B cell (primary cell): ENCODE measurements around the gene RAD51. TPM values are rescaled to one million over a fixed set of nuclear protein-coding genes. Genes with fewer than 3 reads are reported as not detected.

Experiments used
- ATAC-seq: fragments of 200-7000 bp; cut with Tn5 transposase; one replicate; pipeline ENCODE4 v1.10.0; 2021; ENCODE audit warnings: low read depth, mild to moderate bottlenecking, moderate number of reproducible peaks, moderate library complexity
- CTCF ChIA-PET: fragments of 350-600 bp; sonication (Branson Sonifier 250); formaldehyde crosslinking; loops from one replicate; lab custom pipeline; 2021; ENCODE audit warnings: antibody characterized with exemption, inconsistent platforms; lab: Charles Lee
- POLR2A ChIA-PET: fragments of 350-600 bp; sonication (Branson Sonifier 250); formaldehyde crosslinking; loops from one replicate; lab custom pipeline; 2021; ENCODE audit warnings: antibody characterized with exemption; lab: Charles Lee
- DNase-seq: peaks from one replicate; pipeline ENCODE4 v3.0.0; 2013
- H2AFZ ChIP-seq: 2 replicates; pipeline ENCODE4 v1.6.1; 2012; ENCODE audit warnings: mild to moderate bottlenecking, low read depth, low read length; ENCODE audit not compliant: insufficient read depth, poor library complexity, severe bottlenecking
- H3K27ac ChIP-seq, 2 donors: 1 replicate in 1 of 2; 2 replicates in 1 of 2; pipeline ENCODE4 v1.5.1; 2012 to 2013; ENCODE audit warnings: low read length in 2 of 2, mild to moderate bottlenecking in 2 of 2, moderate library complexity in 1 of 2
- H3K27me3 ChIP-seq, 4 experiments: fragments of 200-600 bp in 1 of 4; sonication (generic) in 1 of 4; replicated peaks in 1 of 4; 1 replicate in 2 of 4; 2 replicates in 2 of 4; pipeline versions ENCODE4 v1.6.1 to v1.7.0; 2013 to 2016; ENCODE audit warnings: low read length in 3 of 4, mild to moderate bottlenecking in 2 of 4, mixed read lengths in 1 of 4, moderate library complexity in 1 of 4; ENCODE audit not compliant: insufficient read depth in 4 of 4, control insufficient read depth in 3 of 4; ENCODE audit errors: control extremely low read depth in 1 of 4
- H3K36me3 ChIP-seq, 2 experiments: replicated peaks in 1 of 2; 1 replicate in 1 of 2; 2 replicates in 1 of 2; pipeline versions ENCODE4 v1.6.1 to v1.7.1; 2013; ENCODE audit warnings: low read length in 1 of 2; ENCODE audit not compliant: insufficient read depth in 2 of 2, control insufficient read depth in 1 of 2; ENCODE audit errors: control extremely low read depth in 1 of 2, extremely low read depth in 1 of 2
- H3K4me1 ChIP-seq, 2 donors: fragments of 200-600 bp in 1 of 2; sonication (generic) in 1 of 2; 1 replicate in 1 of 2; 2 replicates in 1 of 2; pipeline versions ENCODE4 v1.5.1 to v1.6.1; 2013 to 2017; ENCODE audit warnings: low read length in 2 of 2; ENCODE audit not compliant: control insufficient read depth in 2 of 2, insufficient read depth in 2 of 2
- H3K4me2 ChIP-seq: replicated peaks from 2 replicates; pipeline ENCODE3; 2012; ENCODE audit warnings: mild to moderate bottlenecking, low read depth, low read length; ENCODE audit not compliant: poor library complexity, severe bottlenecking
- H3K4me3 ChIP-seq, 5 experiments: fragments of 200-600 bp in 1 of 5; sonication (generic) in 1 of 5; 1 replicate in 3 of 5; 2 replicates in 2 of 5; pipeline versions ENCODE4 v1.5.1 to v1.7.0; 2011 to 2016; ENCODE audit warnings: low read length in 4 of 5, mild to moderate bottlenecking in 4 of 5, low read depth in 2 of 5, control low read depth in 1 of 5, moderate library complexity in 1 of 5; ENCODE audit not compliant: insufficient read depth in 1 of 5; ENCODE audit errors: control extremely low read depth in 1 of 5, extremely low read depth in 1 of 5
- H3K79me2 ChIP-seq: fragments of 200-600 bp; sonication (generic); one replicate; pipeline ENCODE4 v1.6.0; 2016; ENCODE audit warnings: low read length; ENCODE audit not compliant: control insufficient read depth, insufficient read depth
- H3K9ac ChIP-seq: fragments of 200-600 bp; sonication (generic); 2 replicates; pipeline ENCODE4 v1.6.1; 2017; ENCODE audit warnings: mild to moderate bottlenecking, low read length, moderate library complexity
- H3K9me3 ChIP-seq, 3 donors: one replicate each; pipeline versions ENCODE4 v1.6.1 to v1.7.1; 2013; ENCODE audit warnings: low read length in 2 of 3; ENCODE audit not compliant: control insufficient read depth in 2 of 3, insufficient read depth in 1 of 3; ENCODE audit errors: control extremely low read depth in 1 of 3
- H4K20me1 ChIP-seq: 2 replicates; pipeline ENCODE4 v1.6.0; 2012; ENCODE audit warnings: mild to moderate bottlenecking, low read length; ENCODE audit not compliant: insufficient read depth, control insufficient read depth, poor library complexity, severe bottlenecking
- H3K27ac Mint-ChIP-seq: one replicate; pipeline ENCODE4 v1.8.0; 2021; ENCODE audit warnings: mixed read lengths
- H3K27me3 Mint-ChIP-seq: one replicate; pipeline ENCODE4 v1.8.0; 2021; ENCODE audit warnings: mixed read lengths
- H3K4me1 Mint-ChIP-seq: one replicate; pipeline ENCODE4 v1.8.0; 2021; ENCODE audit warnings: mixed read lengths
- H3K4me3 Mint-ChIP-seq: one replicate; pipeline ENCODE4 v1.8.0; 2021; ENCODE audit warnings: mixed read lengths
- H3K9me3 Mint-ChIP-seq: one replicate; pipeline ENCODE4 v1.8.0; 2022; ENCODE audit warnings: mixed read lengths; ENCODE audit not compliant: insufficient read depth
- EZH2 ChIP-seq: IDR thresholded peaks from 2 replicates; pipeline ENCODE4 v1.6.1; 2012; ENCODE audit warnings: borderline replicate concordance, low read depth, mild to moderate bottlenecking, moderate library complexity, low read length; ENCODE audit not compliant: insufficient read depth, poor library complexity, severe bottlenecking
- WGBS: methylation state at CpG from one replicate; pipeline ENCODE4 v1.1.5; 2013; ENCODE audit warnings: missing lambda C conversion rate; ENCODE audit not compliant: insufficient coverage; 5-methylcytosine and 5-hydroxymethylcytosine counted together
- intact Hi-C: fragments of 100-400 bp; cut with micrococcal nuclease; formaldehyde crosslinking; loops from one replicate; pipeline ENCODE4 v1.10.0; 2022
- polyA plus RNA-seq: library from polyadenylated mRNA; depleted of rRNA; stranded (reverse); fragments of >200 nt; gene quantifications from 2 replicates; pipeline ENCODE4 v1.2.3, GENCODE V29; 2012
- total RNA-seq, 2 donors: library from RNA; stranded (reverse); fragments of 120-200 nt in 1 of 2; gene quantifications; 1 replicate in 1 of 2; 2 replicates in 1 of 2; pipeline versions ENCODE4 v1.2.3 to v1.2.4, GENCODE V29; 2013 to 2022
- TF ChIP-seq, protein P1 (sequence below): fragments of 200-600 bp; IDR thresholded peaks from one replicate; pipeline ENCODE4 v1.8.0; 2022; ENCODE audit warnings: antibody characterized with exemption, mild to moderate bottlenecking

The RAD51 gene
- total and polyA plus RNA-seq, 2 donors (not counting 1 experiment from before 2014, with no cell fraction given): 0.67 to 1.9 TPM

DNA sequence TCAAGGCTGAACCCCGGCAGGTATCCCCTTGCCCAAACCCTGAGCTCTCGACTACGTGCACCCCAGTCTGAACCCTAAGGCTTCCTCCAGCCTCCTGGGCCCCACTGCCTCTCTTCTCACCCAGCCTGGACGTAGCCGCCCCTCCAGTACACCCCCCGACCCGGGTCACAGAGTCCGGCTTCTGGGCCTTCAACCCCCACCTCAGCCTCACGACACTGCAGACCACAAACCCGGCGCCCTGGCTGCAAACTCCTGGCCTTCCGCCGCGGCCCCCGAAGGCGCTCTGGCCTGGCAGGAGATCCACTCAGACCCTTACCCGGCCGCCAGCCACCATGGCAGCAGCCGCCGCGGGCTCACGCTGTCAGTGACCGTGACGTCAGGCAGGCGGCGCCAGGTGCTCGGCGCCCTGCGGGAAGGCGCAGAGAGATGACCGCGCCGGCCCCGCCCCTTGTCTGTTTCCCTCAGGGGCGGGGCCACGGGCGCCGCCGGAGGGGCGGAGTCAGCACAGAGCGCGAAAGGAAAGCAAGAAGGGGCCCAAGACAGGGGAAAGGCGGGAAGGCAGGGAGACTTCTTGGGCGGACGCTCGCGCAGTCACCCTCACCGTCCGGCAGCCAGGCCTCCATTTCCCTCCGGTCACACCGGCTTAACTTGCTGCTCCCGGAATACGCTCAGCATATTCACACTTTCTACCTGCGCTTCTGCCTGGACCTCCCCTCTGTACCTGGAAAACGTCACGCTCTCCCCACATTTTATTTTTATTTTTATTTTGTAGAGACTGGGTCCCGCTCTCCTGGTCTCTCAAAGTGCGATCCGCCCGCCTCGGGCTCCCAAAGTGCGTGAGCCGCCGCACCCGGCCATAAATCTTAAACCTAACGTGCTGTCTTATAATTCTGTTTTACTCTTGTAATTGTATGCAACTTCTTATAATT, 60.2 kb downstream of the RAD51 start, which contains the start of gene RMDN3:
Gene RMDN3 (minus strand): TSS at position 372 of the 929 bp plus-strand sequence. CDS start 471 bp downstream, outside the sequence.
- intact Hi-C loops: loop anchor here (1.0 to 2.0 kb wide), 12 partner anchors 9 to 578 kb away; partner anchors contain the start of genes C15orf62, DNAJC17, GCHFR and KNL1
- Mint-ChIP-seq H3K9me3 (no peaks in the 10 kb centered on the region), H3K4me3 (peak within 1 kb of the TSS; percentile 93), H3K27ac (peak within 1 kb of the TSS; percentile 93), H3K27me3 (no peaks in the 10 kb centered on the region), H3K4me1 (peaks cover 23% of the 10 kb centered on the region)
- H3K4me3 ChIP-seq: peak within 1 kb of the TSS; percentile 66 to 100 (median 94)
- ChIA-PET CTCF (interaction anchor here (14.3 kb wide), 1 partner anchor 24 kb away, joined by 177 read pairs; no protein-coding TSS in a partner anchor), POLR2A (interaction anchor here (0.7 to 1.5 kb wide), 3 partner anchors 14 to 103 kb away, joined by 3 to 4 read pairs (median 3); partner anchors contain the start of gene C15orf62)
- WGBS: under 1% methylated on average over 49 of the region's 66 CpGs
- TF ChIP-seq, protein P1, sequence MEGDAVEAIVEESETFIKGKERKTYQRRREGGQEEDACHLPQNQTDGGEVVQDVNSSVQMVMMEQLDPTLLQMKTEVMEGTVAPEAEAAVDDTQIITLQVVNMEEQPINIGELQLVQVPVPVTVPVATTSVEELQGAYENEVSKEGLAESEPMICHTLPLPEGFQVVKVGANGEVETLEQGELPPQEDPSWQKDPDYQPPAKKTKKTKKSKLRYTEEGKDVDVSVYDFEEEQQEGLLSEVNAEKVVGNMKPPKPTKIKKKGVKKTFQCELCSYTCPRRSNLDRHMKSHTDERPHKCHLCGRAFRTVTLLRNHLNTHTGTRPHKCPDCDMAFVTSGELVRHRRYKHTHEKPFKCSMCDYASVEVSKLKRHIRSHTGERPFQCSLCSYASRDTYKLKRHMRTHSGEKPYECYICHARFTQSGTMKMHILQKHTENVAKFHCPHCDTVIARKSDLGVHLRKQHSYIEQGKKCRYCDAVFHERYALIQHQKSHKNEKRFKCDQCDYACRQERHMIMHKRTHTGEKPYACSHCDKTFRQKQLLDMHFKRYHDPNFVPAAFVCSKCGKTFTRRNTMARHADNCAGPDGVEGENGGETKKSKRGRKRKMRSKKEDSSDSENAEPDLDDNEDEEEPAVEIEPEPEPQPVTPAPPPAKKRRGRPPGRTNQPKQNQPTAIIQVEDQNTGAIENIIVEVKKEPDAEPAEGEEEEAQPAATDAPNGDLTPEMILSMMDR: no peak
- no peak for TF ChIP-seq EZH2
- H4K20me1 ChIP-seq: no peaks in the 10 kb centered on the region
- peak; percentile 98 for ATAC-seq
- peak; percentile 96 for DNase-seq
- H3K79me2 ChIP-seq: peaks cover 39% of the 10 kb centered on the region
- peak within 1 kb of the TSS; percentile 100 for H3K4me2 ChIP-seq
- peak within 1 kb of the TSS; percentile 99 for H3K9ac ChIP-seq
- peak within 1 kb of the TSS; percentile 100 for H2AFZ ChIP-seq
- H3K4me1 ChIP-seq: peaks cover 8 to 19% of the 10 kb centered on the region in 2 donors
- peaks cover 1 to 15% of the 10 kb centered on the region in 2 experiments for H3K36me3 ChIP-seq
- H3K27me3 ChIP-seq: no peaks in the 10 kb centered on the region
- H3K9me3 ChIP-seq: no peaks in the 10 kb centered on the region
- peak within 1 kb of the TSS; percentile 73 to 89 for H3K27ac ChIP-seq
